Measurements from ENCODE around the gene EEF1G. TPM values are rescaled to one million over a fixed set of nuclear protein-coding genes. Genes with fewer than 3 reads are reported as not detected.

The EEF1G gene
- total and polyA plus RNA-seq, 9 of the 15 experiments (the other 6 are each of a cell fraction or from before 2014, with no cell fraction given): 985 to 2,349 (median 2,035) TPM

- no peak for TF ChIP-seq CEBPZ (IDR thresholded peaks at IDR 0.05; ENCODE audit: borderline replicate concordance, low read depth, low read length)
- no peak; the same call in 1 of the 2 replicates for TF ChIP-seq SMARCE1 (IDR thresholded peaks at IDR 0.05)
- TF ChIP-seq NFATC3 (IDR thresholded peaks at IDR 0.05): peak; percentile 84; the same call in 1 of the 2 replicates
- peak; percentile 28; the same call in 1 of the 2 replicates for TF ChIP-seq ARID1B (IDR thresholded peaks at IDR 0.05)
- no peak for TF ChIP-seq RBM15 (IDR thresholded peaks at IDR 0.05; ENCODE audit: insufficient read depth, low read length)
- peak; percentile 99 for TF ChIP-seq SP1 (CRISPR knock-in tag; IDR thresholded peaks at IDR 0.05)
- no peak for TF ChIP-seq KLF1 (tag; IDR thresholded peaks at IDR 0.05)
- no peak for TF ChIP-seq HMGXB4 (CRISPR knock-in tag; IDR thresholded peaks at IDR 0.05)
- peak; percentile 45; the same call in 1 of the 2 replicates for TF ChIP-seq RFX1 (IDR thresholded peaks at IDR 0.05)
- TF ChIP-seq ZBTB17 (CRISPR knock-in tag; IDR thresholded peaks at IDR 0.05): no peak; the same call in 1 of the 2 replicates
- TF ChIP-seq TCF15 (CRISPR knock-in tag; IDR thresholded peaks at IDR 0.05): no peak
- TF ChIP-seq XRCC3 (IDR thresholded peaks at IDR 0.05): no peak
- TF ChIP-seq ZNF133 (CRISPR knock-in tag; IDR thresholded peaks at IDR 0.05): no peak
- no peak for TF ChIP-seq ZNF212 (CRISPR knock-in tag; IDR thresholded peaks at IDR 0.05)
- no peak for TF ChIP-seq ZNF444 (CRISPR knock-in tag; IDR thresholded peaks at IDR 0.05)
- TF ChIP-seq SRF (CRISPR knock-in tag; IDR thresholded peaks at IDR 0.05): peak in 1 of 2 experiments; percentile 80; a peak in 2 of 4 replicates
- no peak for TF ChIP-seq CBFA2T2 (conservative IDR thresholded peaks at IDR 0.05)
- no peak; the same call in 1 of the 2 replicates for TF ChIP-seq BACH1 (tag; IDR thresholded peaks at IDR 0.05)
- peak in 1 of 2 experiments; percentile 63 for TF ChIP-seq AFF1 (IDR thresholded peaks at IDR 0.05; ENCODE audit: low read depth in 1 of 2, partially characterized antibody in 2 of 2)
Observed at GRCh38 chr11:62591448-62592145, 17.9 kb upstream of the EEF1G start, which contains the start of gene TUT1 (continued).

Measured in K562 (cell line).